Loucy (cell line): ENCODE results near the gene IL1R1.

Experiments
- EZH2phosphoT487 ChIP-seq: fragments of 200-600 bp; IDR thresholded peaks from 2 replicates; pipeline ENCODE4 v1.6.1; 2018; ENCODE audit warnings: antibody characterized with exemption, mild to moderate bottlenecking, moderate library complexity, borderline replicate concordance
- TF ChIP-seq, protein P1 (sequence below): fragments of 200-600 bp; sonication (generic); conservative IDR thresholded peaks from 2 replicates; pipeline ENCODE4 v1.5.1; 2014; ENCODE audit warnings: mild to moderate bottlenecking, antibody characterized with exemption, low read length

DNA sequence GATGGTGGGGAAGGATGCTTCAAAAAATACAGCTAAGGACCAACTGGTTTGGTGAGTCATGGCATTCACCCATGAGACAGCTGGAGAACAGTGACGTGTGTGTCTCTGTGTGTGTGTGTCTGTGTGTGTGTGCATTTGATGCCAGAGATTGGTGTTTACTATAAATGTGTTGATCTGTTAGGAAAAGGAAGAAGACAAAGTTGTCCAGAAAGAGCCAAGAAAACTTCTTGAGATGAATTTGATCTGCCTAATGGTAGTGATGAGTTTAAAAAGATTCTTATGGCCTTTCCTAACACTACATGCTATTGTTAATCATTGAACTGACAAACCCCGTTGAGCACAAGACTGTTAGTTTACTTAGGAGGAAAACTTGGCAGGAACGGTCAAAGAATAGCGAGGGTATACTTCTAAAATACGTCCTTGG, 36.4 kb upstream of the IL1R1 start:
- TF ChIP-seq, protein P1, sequence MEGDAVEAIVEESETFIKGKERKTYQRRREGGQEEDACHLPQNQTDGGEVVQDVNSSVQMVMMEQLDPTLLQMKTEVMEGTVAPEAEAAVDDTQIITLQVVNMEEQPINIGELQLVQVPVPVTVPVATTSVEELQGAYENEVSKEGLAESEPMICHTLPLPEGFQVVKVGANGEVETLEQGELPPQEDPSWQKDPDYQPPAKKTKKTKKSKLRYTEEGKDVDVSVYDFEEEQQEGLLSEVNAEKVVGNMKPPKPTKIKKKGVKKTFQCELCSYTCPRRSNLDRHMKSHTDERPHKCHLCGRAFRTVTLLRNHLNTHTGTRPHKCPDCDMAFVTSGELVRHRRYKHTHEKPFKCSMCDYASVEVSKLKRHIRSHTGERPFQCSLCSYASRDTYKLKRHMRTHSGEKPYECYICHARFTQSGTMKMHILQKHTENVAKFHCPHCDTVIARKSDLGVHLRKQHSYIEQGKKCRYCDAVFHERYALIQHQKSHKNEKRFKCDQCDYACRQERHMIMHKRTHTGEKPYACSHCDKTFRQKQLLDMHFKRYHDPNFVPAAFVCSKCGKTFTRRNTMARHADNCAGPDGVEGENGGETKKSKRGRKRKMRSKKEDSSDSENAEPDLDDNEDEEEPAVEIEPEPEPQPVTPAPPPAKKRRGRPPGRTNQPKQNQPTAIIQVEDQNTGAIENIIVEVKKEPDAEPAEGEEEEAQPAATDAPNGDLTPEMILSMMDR: no peak
- no peak for TF ChIP-seq EZH2phosphoT487
